Embryonic facial prominence (tissue), 1 donor: Measurements from ENCODE around the gene ERICH6B.

Experiments
- DNase-seq: peaks from one replicate; pipeline ENCODE4 v3.0.0-alpha.2; 2016; ENCODE audit errors: extremely low spot score

ERICH6B gene

GRCh38 chr13:45601680-45602079 lies 13.9 kb downstream of the ERICH6B start:
- DNase-seq: no peak

- DNase-seq: no peak
These were observed 16.9 kb downstream of the ERICH6B start for GRCh38 chr13:45598597-45598996.

GRCh38 chr13:45596800-45597475 lies 18.6 kb downstream of the ERICH6B start:
- DNase-seq: no peak

GRCh38 chr13:45595965-45596364 lies 19.6 kb downstream of the ERICH6B start:
- DNase-seq: no peak

- no peak for DNase-seq
These were observed 20.8 kb downstream of the ERICH6B start for GRCh38 chr13:45594764-45595163.

GRCh38 chr13:45594227-45594626 lies 21.3 kb downstream of the ERICH6B start:
- no peak for DNase-seq

- no peak for DNase-seq
These were observed 22.8 kb downstream of the ERICH6B start for GRCh38 chr13:45592758-45593157.

GRCh38 chr13:45590066-45590465 lies 25.5 kb downstream of the ERICH6B start:
- DNase-seq: no peak

GRCh38 chr13:45587897-45588296 lies 27.6 kb downstream of the ERICH6B start:
- no peak for DNase-seq

GRCh38 chr13:45584816-45585215 lies 30.7 kb downstream of the ERICH6B start:
- no peak for DNase-seq

GRCh38 chr13:45582408-45583076 lies 33.0 kb downstream of the ERICH6B start:
- no peak for DNase-seq

GRCh38 chr13:45576466-45576865 lies 39.1 kb downstream of the ERICH6B start:
- DNase-seq: no peak

DNA sequence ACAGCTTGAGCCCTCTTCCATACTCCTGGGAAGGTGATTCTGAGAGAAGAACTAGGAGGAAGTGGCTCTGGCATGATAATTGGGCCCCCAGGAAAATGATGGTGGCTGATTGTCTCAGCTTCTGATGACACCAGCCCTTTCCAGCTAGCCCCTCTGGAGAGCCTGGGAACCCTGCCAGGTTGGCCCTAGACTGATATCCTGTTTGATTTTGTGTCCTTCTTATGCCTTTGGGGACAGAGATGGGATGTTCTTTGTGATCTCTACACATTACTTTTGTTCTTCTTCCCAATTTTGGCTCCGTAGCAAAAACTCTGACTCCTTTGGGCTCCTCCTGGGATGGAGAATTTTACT lies 39.7 kb downstream of the ERICH6B start:
- DNase-seq: no peak

DNA sequence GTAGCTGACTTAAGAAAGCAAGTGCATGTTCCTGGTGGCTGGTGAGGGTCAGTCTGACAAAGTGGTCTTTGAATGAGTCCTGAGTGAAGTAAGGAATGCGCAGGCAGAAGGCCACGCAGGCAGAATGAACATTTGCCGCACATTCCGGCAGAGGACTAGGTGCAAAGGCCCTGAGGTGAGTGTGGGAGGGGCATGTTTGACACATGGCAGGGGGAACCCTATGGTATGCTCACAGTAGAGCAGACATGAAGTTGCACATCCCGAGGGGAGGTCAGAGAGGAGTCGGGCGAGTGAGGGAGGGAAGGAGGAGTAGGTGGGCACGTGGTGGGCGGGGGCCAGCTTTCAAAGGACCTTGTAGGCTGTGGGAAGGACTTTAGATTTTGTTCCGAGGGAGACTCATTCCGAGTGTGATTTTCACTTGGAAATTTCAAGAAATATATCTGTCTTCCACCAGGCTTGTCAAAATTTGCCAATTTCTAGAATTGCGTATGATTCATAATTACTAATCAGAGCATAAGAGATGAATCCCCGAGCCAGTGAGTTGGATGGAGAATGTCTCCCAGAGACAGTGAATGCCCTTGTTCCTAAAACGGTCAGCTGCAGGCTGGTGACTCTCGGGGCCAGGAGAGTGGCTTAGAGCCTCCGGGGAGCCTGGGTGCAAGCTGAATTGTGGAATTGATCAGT lies 40.3 kb downstream of the ERICH6B start:
- DNase-seq: no peak

GRCh38 chr13:45565331-45565730 lies 50.2 kb downstream of the ERICH6B start:
- no peak for DNase-seq

- no peak for DNase-seq
These were observed 51.3 kb downstream of the ERICH6B start for GRCh38 chr13:45564133-45564776.

DNA sequence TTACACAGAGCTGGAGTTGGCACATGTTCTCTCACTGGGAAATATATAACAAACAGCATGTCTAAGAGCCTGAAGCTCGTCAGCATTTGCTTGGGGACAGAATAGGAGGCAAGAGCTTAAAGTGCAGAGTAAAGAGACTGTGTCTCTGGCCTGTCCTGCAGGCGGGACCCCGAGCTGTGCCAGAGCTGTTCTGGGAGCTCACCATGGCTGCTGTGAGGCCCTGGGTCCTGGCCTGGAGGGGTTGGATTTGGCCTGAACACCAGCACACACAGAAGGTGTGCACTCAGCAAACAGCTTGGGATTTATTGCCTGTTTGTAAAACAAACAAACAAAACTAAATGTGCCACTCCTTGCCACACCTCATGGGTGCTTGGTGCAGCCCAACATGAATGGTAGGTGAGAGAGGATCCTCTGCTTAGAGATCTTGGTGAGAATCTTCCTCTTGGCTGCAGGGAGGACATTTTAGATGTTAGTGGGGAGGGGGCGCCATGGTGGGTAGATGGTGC lies 60.9 kb downstream of the ERICH6B start:
- DNase-seq: no peak

DNA sequence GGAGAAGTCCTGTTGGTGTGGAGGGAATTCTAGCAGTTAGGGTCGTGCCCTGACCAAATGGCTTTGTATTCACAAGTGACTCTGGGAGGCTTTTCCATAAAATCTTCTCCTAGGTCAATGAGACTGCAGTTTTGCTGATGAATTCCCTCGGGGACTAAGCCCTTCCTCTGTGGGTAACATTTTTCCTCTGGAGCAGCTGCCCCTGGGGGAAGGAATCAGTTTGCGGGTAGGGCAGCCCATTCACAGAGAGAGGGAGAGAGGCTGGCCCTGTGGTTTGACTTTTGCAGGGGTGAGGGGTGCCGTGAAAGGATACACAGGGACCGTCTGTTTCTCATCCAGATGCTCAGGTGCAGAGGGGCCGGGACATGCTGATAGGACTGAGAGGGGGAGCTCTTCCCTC lies 67.3 kb downstream of the ERICH6B start:
- no peak for DNase-seq

DNA sequence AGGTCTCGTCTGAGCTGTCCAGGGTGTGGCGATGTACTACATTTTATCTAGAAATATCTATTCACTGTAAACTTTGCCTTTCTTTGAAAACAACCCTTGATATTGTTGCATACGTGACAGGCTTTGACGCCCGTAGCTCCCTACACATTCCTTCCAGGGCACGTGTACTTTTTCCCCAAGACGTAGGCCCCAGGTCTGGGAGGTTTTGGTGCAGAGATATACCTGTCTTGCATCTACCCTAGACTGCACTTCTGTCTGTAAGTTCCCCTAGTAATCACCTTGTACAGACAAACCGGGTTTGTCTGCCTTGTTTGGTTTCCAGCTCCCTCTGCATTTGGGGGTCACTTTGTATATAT lies 69.2 kb downstream of the ERICH6B start:
- DNase-seq: no peak

DNA sequence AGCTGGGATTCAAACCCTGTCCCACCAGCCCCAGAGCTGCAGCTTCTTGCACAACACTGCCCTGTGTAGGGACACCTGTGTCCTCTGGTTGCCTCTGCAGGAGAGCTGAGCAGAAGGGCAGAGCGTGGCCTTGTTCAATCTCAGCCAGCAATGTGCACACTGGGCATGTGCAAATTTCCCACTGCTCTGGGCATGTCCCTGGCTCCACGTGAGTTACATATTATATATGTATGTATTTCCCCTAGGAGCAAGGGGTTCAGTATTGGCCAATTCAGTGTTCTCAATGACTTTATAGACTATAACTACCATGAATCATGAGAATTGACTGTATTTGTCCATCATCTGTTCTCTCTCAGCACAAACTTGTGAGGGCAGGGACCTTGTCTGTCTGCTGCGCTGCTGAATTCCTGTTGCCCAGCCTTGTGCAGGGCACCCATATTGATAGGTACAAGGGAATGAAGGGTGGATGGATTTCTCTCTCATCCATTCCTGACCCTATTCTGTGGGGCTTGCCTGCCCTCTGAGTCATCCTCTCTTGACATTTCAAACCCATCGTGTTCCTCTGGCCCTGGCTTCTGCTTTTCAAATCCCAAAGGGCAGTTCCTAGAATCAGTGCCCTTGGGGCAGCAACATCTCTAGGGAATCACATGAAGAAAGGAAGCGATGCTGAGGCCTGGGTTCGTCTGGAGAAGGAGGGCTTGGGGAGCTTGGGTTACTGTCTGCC lies 69.7 kb downstream of the ERICH6B start:
- DNase-seq: no peak

DNA sequence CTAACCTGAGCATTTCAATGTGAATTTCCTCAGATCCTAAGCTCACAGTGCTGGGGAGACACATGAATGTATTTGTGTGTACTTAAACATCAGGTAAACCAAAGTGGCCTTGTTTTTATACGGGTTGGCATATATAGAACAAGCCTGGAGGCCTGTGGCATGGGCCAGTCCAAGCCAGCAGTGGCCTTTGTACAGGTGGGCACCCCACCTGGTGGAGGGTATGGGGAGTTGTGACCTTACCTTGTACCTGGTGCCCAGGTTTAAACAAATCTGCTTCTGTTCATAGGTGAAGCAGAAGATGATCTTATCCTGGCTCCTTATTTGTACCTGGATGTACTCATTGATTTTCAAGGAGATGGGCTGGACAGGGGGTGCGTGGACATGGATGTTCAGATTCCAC lies 71.0 kb downstream of the ERICH6B start:
- no peak for DNase-seq

GRCh38 chr13:45542878-45543277 lies 72.7 kb downstream of the ERICH6B start:
- no peak for DNase-seq
